NCI-H146 treated with DMSO at 0.1 percent for 48 hours (cell line): ENCODE results near the gene TOR1B.

Experiments
- DNase-seq: peaks from one replicate; lab custom pipeline; 2025; ENCODE audit not compliant: unreplicated experiment; lab: John Stamatoyannopoulos, UW

The TOR1B gene

GRCh38 chr9:129839324-129840023 lies 36.5 kb downstream of the TOR1B start:
- no peak for DNase-seq

GRCh38 chr9:129840034-129840433 lies 37.0 kb downstream of the TOR1B start:
- peak; percentile 84 for DNase-seq

- no peak for DNase-seq
These were observed 38.1 kb downstream of the TOR1B start for GRCh38 chr9:129841071-129841470.

- DNase-seq: no peak
These were observed 42.4 kb downstream of the TOR1B start for GRCh38 chr9:129845373-129845772.

- DNase-seq: no peak
These were observed 45.9 kb downstream of the TOR1B start for GRCh38 chr9:129848712-129849441.

GRCh38 chr9:129849901-129850300 lies 46.9 kb downstream of the TOR1B start:
- no peak for DNase-seq

- DNase-seq: no peak
These were observed 48.0 kb downstream of the TOR1B start for GRCh38 chr9:129850821-129851550.

GRCh38 chr9:129851821-129852220 lies 48.8 kb downstream of the TOR1B start:
- no peak for DNase-seq

GRCh38 chr9:129852579-129852978 lies 49.6 kb downstream of the TOR1B start:
- no peak for DNase-seq

- DNase-seq: no peak
These were observed 50.6 kb downstream of the TOR1B start for GRCh38 chr9:129853614-129854013.

- DNase-seq: no peak
These were observed 51.7 kb downstream of the TOR1B start for GRCh38 chr9:129854588-129855110.

GRCh38 chr9:129857207-129857606 lies 54.2 kb downstream of the TOR1B start:
- no peak for DNase-seq

GRCh38 chr9:129858167-129858962 lies 55.4 kb downstream of the TOR1B start:
- no peak for DNase-seq
